GM04503 (cell line): ENCODE results near the gene SFRP5.

ENCODE experiments used
- DNase-seq: peaks from one replicate; pipeline ENCODE4 v3.0.0-alpha.2; 2012; ENCODE audit warnings: low read depth

The SFRP5 gene

GRCh38 chr10:97771913-97772823 lies at the start of gene SFRP5:
TSS of gene SFRP5 (minus strand) at chr10:97771999. CDS start at chr10:97771833, 166 bp downstream.
- no peak for DNase-seq

GRCh38 chr10:97820096-97820704 lies 48.4 kb upstream of the SFRP5 start:
- DNase-seq, result no peak

GRCh38 chr10:97818572-97818971 lies 46.8 kb upstream of the SFRP5 start:
- DNase-seq, result no peak

GRCh38 chr10:97816609-97817008 lies 44.8 kb upstream of the SFRP5 start:
- DNase-seq, result no peak

GRCh38 chr10:97814996-97815395 lies 43.2 kb upstream of the SFRP5 start:
- DNase-seq, result no peak

GRCh38 chr10:97813311-97813710 lies 41.5 kb upstream of the SFRP5 start:
- DNase-seq, result no peak

GRCh38 chr10:97812696-97813095 lies 40.9 kb upstream of the SFRP5 start:
- no peak for DNase-seq

- DNase-seq, result no peak
Measured at GRCh38 chr10:97811958-97812357, 40.2 kb upstream of the SFRP5 start.

- DNase-seq, result no peak
Measured at GRCh38 chr10:97810446-97810845, 38.6 kb upstream of the SFRP5 start.

- no peak for DNase-seq
Measured at GRCh38 chr10:97805949-97806348, 34.1 kb upstream of the SFRP5 start.

- DNase-seq, result no peak
Measured at GRCh38 chr10:97805096-97805884, 33.5 kb upstream of the SFRP5 start.

- DNase-seq, result no peak
Measured at GRCh38 chr10:97801422-97801821, 29.6 kb upstream of the SFRP5 start.

GRCh38 chr10:97800474-97800873 lies 28.7 kb upstream of the SFRP5 start:
- DNase-seq, result no peak

- DNase-seq, result no peak
Measured at GRCh38 chr10:97798958-97799610, 27.3 kb upstream of the SFRP5 start.

GRCh38 chr10:97796651-97797050 lies 24.9 kb upstream of the SFRP5 start:
- DNase-seq, result no peak

GRCh38 chr10:97795886-97796285 lies 24.1 kb upstream of the SFRP5 start:
- no peak for DNase-seq

- no peak for DNase-seq
Measured at GRCh38 chr10:97791824-97792721, 20.3 kb upstream of the SFRP5 start.

GRCh38 chr10:97789770-97790397 lies 18.1 kb upstream of the SFRP5 start:
- no peak for DNase-seq

- no peak for DNase-seq
Measured at GRCh38 chr10:97788552-97789442, 17.0 kb upstream of the SFRP5 start.

GRCh38 chr10:97785731-97786130 lies 13.9 kb upstream of the SFRP5 start:
- no peak for DNase-seq
